WTC11 (cell line): ENCODE measurements around the gene AIFM2. TPM values are rescaled to one million over a fixed set of nuclear protein-coding genes. Genes with fewer than 3 reads are reported as not detected.

Experiments
- ATAC-seq: fragments of 200-7000 bp; cut with Tn5 transposase; 2 replicates; pipeline ENCODE4 v1.10.0; 2021; ENCODE audit warnings: mild to moderate bottlenecking, moderate library complexity
- CTCF ChIA-PET: fragments of 300-600 bp; sonication (Branson Sonifier 250); formaldehyde crosslinking; loops from one replicate; lab custom pipeline; 2021; ENCODE audit warnings: antibody characterized with exemption; lab: Charles Lee
- POLR2A ChIA-PET: fragments of 350-600 bp; sonication (Branson Sonifier 250); formaldehyde crosslinking; loops from one replicate; lab custom pipeline; 2021; ENCODE audit warnings: antibody characterized with exemption; lab: Charles Lee
- DNase-seq: peaks from one replicate; pipeline ENCODE4 v3.0.0; 2021; ENCODE audit warnings: low spot score
- H3K27ac Mint-ChIP-seq: 2 replicates; pipeline ENCODE4 v1.8.0; 2021; ENCODE audit warnings: mixed read lengths
- H3K27me3 Mint-ChIP-seq: 2 replicates; pipeline ENCODE4 v1.8.0; 2021; ENCODE audit warnings: low read depth, mild to moderate bottlenecking, moderate library complexity, mixed read lengths
- H3K36me3 Mint-ChIP-seq: 2 replicates; pipeline ENCODE4 v1.8.0; 2021; ENCODE audit warnings: mixed read lengths
- H3K4me1 Mint-ChIP-seq: 2 replicates; pipeline ENCODE4 v1.8.0; 2022; ENCODE audit warnings: mixed read lengths
- H3K4me3 Mint-ChIP-seq: 2 replicates; pipeline ENCODE4 v1.8.0; 2021; ENCODE audit warnings: mild to moderate bottlenecking, moderate library complexity, mixed read lengths
- H3K9me3 Mint-ChIP-seq: 2 replicates; pipeline ENCODE4 v1.8.0; 2021; ENCODE audit warnings: mixed read lengths
- AR ChIP-seq: fragments of 250-450 bp; sonication (Bioruptor Pico); IDR thresholded peaks from 2 replicates; pipeline ENCODE4 v1.9.0; 2021; ENCODE audit warnings: mild to moderate bottlenecking
- CDX4 ChIP-seq: fragments of 250-450 bp; sonication (Bioruptor Pico); IDR thresholded peaks from 2 replicates; pipeline ENCODE4 v1.9.0; 2021; ENCODE audit warnings: moderate library complexity, mild to moderate bottlenecking, inconsistent platforms, borderline replicate concordance
- CREM ChIP-seq: sonication (generic); formaldehyde crosslinking; IDR thresholded peaks from 2 replicates; pipeline ENCODE4 v1.8.1; 2022; ENCODE audit warnings: mild to moderate bottlenecking, missing genetic modification reagents, moderate library complexity
- ETV6 ChIP-seq: sonication (generic); formaldehyde crosslinking; IDR thresholded peaks from 2 replicates; pipeline ENCODE4 v1.8.1; 2022; ENCODE audit warnings: mild to moderate bottlenecking, missing genetic modification reagents
- FOXJ3 ChIP-seq: sonication (generic); formaldehyde crosslinking; IDR thresholded peaks from 2 replicates; pipeline ENCODE4 v1.9.0; 2021; ENCODE audit warnings: missing genetic modification reagents, mild to moderate bottlenecking, borderline replicate concordance
- FOXK1 ChIP-seq: sonication (generic); formaldehyde crosslinking; IDR thresholded peaks from 2 replicates; pipeline ENCODE4 v1.8.0; 2022; ENCODE audit warnings: mild to moderate bottlenecking, moderate library complexity, missing genetic modification reagents
- FOXP1 ChIP-seq: sonication (generic); formaldehyde crosslinking; IDR thresholded peaks from 2 replicates; pipeline ENCODE4 v1.8.0; 2022; ENCODE audit warnings: missing genetic modification reagents, mild to moderate bottlenecking, moderate library complexity, borderline replicate concordance
- GRHL2 ChIP-seq: fragments of 250-450 bp; sonication (Bioruptor Pico); IDR thresholded peaks from 2 replicates; pipeline ENCODE4 v1.8.0; 2022; ENCODE audit warnings: mild to moderate bottlenecking, moderate library complexity; ENCODE audit not compliant: insufficient replicate concordance, severe bottlenecking
- GTF2I ChIP-seq: fragments of 250-450 bp; sonication (Bioruptor Pico); conservative IDR thresholded peaks from 2 replicates; pipeline ENCODE4 v1.4.0; 2021; ENCODE audit warnings: mild to moderate bottlenecking
- KAT7 ChIP-seq: sonication (generic); formaldehyde crosslinking; IDR thresholded peaks from 2 replicates; pipeline ENCODE4 v1.8.1; 2023; ENCODE audit warnings: missing genetic modification reagents, mild to moderate bottlenecking, borderline replicate concordance
- OVOL2 ChIP-seq: fragments of 250-450 bp; sonication (Bioruptor Pico); IDR thresholded peaks from 2 replicates; pipeline ENCODE4 v1.9.0; 2021; ENCODE audit warnings: mild to moderate bottlenecking, borderline replicate concordance
- STAT6 ChIP-seq: sonication (generic); formaldehyde crosslinking; conservative IDR thresholded peaks from 2 replicates; pipeline ENCODE4 v1.8.1; 2023; ENCODE audit warnings: mild to moderate bottlenecking, low read depth, missing genetic modification reagents, moderate library complexity
- USF2 ChIP-seq: sonication (generic); formaldehyde crosslinking; IDR thresholded peaks from 2 replicates; pipeline ENCODE4 v1.8.1; 2023; ENCODE audit warnings: mild to moderate bottlenecking, missing genetic modification reagents, moderate library complexity
- ZNF219 ChIP-seq: sonication (generic); formaldehyde crosslinking; IDR thresholded peaks from 2 replicates; pipeline ENCODE4 v1.8.0; 2023; ENCODE audit warnings: missing genetic modification reagents, mild to moderate bottlenecking, borderline replicate concordance
- ZNF281 ChIP-seq: sonication (generic); formaldehyde crosslinking; IDR thresholded peaks from 2 replicates; pipeline ENCODE4 v1.8.0; 2023; ENCODE audit warnings: mild to moderate bottlenecking, missing genetic modification reagents
- ZNF512 ChIP-seq: sonication (generic); formaldehyde crosslinking; IDR thresholded peaks from 2 replicates; pipeline ENCODE4 v1.8.1; 2022; ENCODE audit warnings: missing genetic modification reagents, borderline replicate concordance
- ZNF671 ChIP-seq: fragments of 250-450 bp; sonication (Bioruptor Pico); IDR thresholded peaks from 2 replicates; pipeline ENCODE4 v1.8.0; 2021; ENCODE audit warnings: mild to moderate bottlenecking
- total RNA-seq: library from RNA; stranded (reverse); gene quantifications from 3 replicates; pipeline ENCODE4 v1.2.3, GENCODE V29; 2021

Gene AIFM2
- total RNA-seq, 1 experiment from 2014 or later = 4.4 TPM

GRCh38 chr10:70068925-70069324 is 63.7 kb downstream of the AIFM2 start:
- no peak for ATAC-seq
- Mint-ChIP-seq H3K27ac (no peak overlapping the region), H3K27me3 (no peaks in the 10 kb centered on the region; the same call in none of the 2 replicates), H3K4me3 (no peak overlapping the region), H3K9me3 (no peaks in the 10 kb centered on the region), H3K4me1 (no peaks in the 10 kb centered on the region), H3K36me3 (no peaks in the 10 kb centered on the region)
- ChIA-PET CTCF (interaction anchor here (1.0 kb wide), 2 partner anchors 8 to 154 kb away, joined by 3 read pairs; no protein-coding TSS in a partner anchor), POLR2A (no interaction called here)
- no peak for DNase-seq
- no peak for TF ChIP-seq ZNF671 (CRISPR knock-in tag)

GRCh38 chr10:70067586-70067985 is 65.0 kb downstream of the AIFM2 start:
- H3K27me3 Mint-ChIP-seq = no peaks in the 10 kb centered on the region; the same call in none of the 2 replicates

GRCh38 chr10:70066190-70066589 is 66.4 kb downstream of the AIFM2 start:
- ChIA-PET POLR2A (no interaction called here), CTCF (interaction anchor here (0.6 to 1.2 kb wide), 2 partner anchors 14 to 108 kb away, joined by 3 to 4 read pairs; partner anchors contain the start of gene MACROH2A2)
- ATAC-seq = no peak
- no peaks in the 10 kb centered on the region for H3K36me3 Mint-ChIP-seq
- peaks cover 8% of the 10 kb centered on the region for H3K4me1 Mint-ChIP-seq
- no peak for DNase-seq
- no peak overlapping the region for H3K27ac Mint-ChIP-seq
- H3K27me3 Mint-ChIP-seq = no peaks in the 10 kb centered on the region; the same call in none of the 2 replicates
- H3K4me3 Mint-ChIP-seq = no peak overlapping the region
- H3K9me3 Mint-ChIP-seq = no peaks in the 10 kb centered on the region
- TF ChIP-seq KAT7 (CRISPR knock-in tag) (no peak), GTF2I (CRISPR knock-in tag) (no peak), FOXJ3 (CRISPR knock-in tag) (no peak), AR (CRISPR knock-in tag) (no peak), ZNF281 (CRISPR knock-in tag) (no peak), OVOL2 (CRISPR knock-in tag) (no peak), CDX4 (CRISPR knock-in tag) (no peak), CREM (CRISPR knock-in tag) (no peak)

More at GRCh38 chr10:70067586-70067985, 65.0 kb downstream of the AIFM2 start:
- Mint-ChIP-seq H3K9me3 (no peaks in the 10 kb centered on the region), H3K4me1 (0 out of 2 replicates have a peak, but pooled peaks cover under 1% of the 10 kb centered on the region), H3K4me3 (no peak overlapping the region), H3K27ac (no peak overlapping the region), H3K36me3 (no peaks in the 10 kb centered on the region)
- ChIA-PET POLR2A (no interaction called here), CTCF (no interaction called here)
- DNase-seq (no peak), ATAC-seq (no peak)
- TF ChIP-seq CREM (CRISPR knock-in tag) (no peak), FOXP1 (CRISPR knock-in tag) (no peak), STAT6 (CRISPR knock-in tag) (no peak), USF2 (no peak), ETV6 (CRISPR knock-in tag) (no peak), ZNF512 (CRISPR knock-in tag) (no peak), GRHL2 (CRISPR knock-in tag) (no peak), ZNF219 (CRISPR knock-in tag) (no peak), FOXK1 (no peak)
